IMR-90 (cell line): ENCODE results near the gene P3H1. TPM values are rescaled to one million over a fixed set of nuclear protein-coding genes. Genes with fewer than 3 reads are reported as not detected.
"Not testable (repeated sequence)": the region's sequence is repeated elsewhere in the genome, so short reads cannot be mapped to it uniquely, and the experiment has no call there.

Experiments used
- ATAC-seq: fragments of 200-7000 bp; cut with Tn5 transposase; 2 replicates; pipeline ENCODE4 v1.9.1; 2020; ENCODE audit warnings: low read depth, mild to moderate bottlenecking, moderate library complexity
- BruUV-seq: library from RNA; stranded (reverse); fragments of 400-500 nt; replicated peaks from 2 replicates; lab custom pipeline; 2021; lab: Mats Ljungman, UMichigan
- CTCF ChIA-PET: fragments of 300-600 bp; formaldehyde crosslinking; extraction: SDS; loops from one replicate; lab custom pipeline; 2021; ENCODE audit warnings: antibody characterized with exemption; lab: Yijun Ruan, JAX
- POLR2A ChIA-PET: fragments of 300-600 bp; sonication (Branson Sonifier 250); formaldehyde crosslinking; loops from one replicate; lab custom pipeline; 2022; ENCODE audit warnings: antibody characterized with exemption; ENCODE audit not compliant: unreplicated experiment; lab: Charles Lee
- DNase-seq: peaks from one replicate; pipeline ENCODE4 v3.0.0; 2013
- H2AFZ ChIP-seq: replicated peaks from 2 replicates; pipeline ENCODE3; 2013; ENCODE audit warnings: low read length, mild to moderate bottlenecking; ENCODE audit not compliant: poor library complexity
- H2AK5ac ChIP-seq: 2 replicates; pipeline ENCODE4 v1.6.1; 2013; ENCODE audit warnings: low read depth, low read length, inconsistent platforms
- H2AK9ac ChIP-seq: replicated peaks from 2 replicates; pipeline ENCODE3; 2013; ENCODE audit warnings: mild to moderate bottlenecking, low read depth, low read length, moderate library complexity; ENCODE audit not compliant: poor library complexity
- H2BK120ac ChIP-seq: 2 replicates; pipeline ENCODE4 v1.6.1; 2013; ENCODE audit warnings: low read depth, low read length, inconsistent platforms
- H2BK15ac ChIP-seq: 3 replicates; pipeline ENCODE4 v1.6.1; 2013; ENCODE audit warnings: low read depth, low read length, inconsistent platforms
- H2BK20ac ChIP-seq: 2 replicates; pipeline ENCODE4 v1.6.1; 2013; ENCODE audit warnings: low read depth, mild to moderate bottlenecking, inconsistent platforms, low read length, moderate library complexity
- H2BK5ac ChIP-seq: 2 replicates; pipeline ENCODE4 v1.6.1; 2013; ENCODE audit warnings: mild to moderate bottlenecking, low read depth, low read length, inconsistent platforms; ENCODE audit not compliant: poor library complexity, severe bottlenecking
- H3K14ac ChIP-seq: replicated peaks from 2 replicates; pipeline ENCODE4 v1.6.1; 2013; ENCODE audit warnings: low read depth, low read length, inconsistent platforms
- H3K18ac ChIP-seq: 2 replicates; pipeline ENCODE4 v1.6.1; 2013; ENCODE audit warnings: low read depth, low read length, control low read depth
- H3K23ac ChIP-seq: 2 replicates; pipeline ENCODE4 v1.6.1; 2013; ENCODE audit warnings: low read depth, low read length, inconsistent platforms
- H3K27ac ChIP-seq: 2 replicates; pipeline ENCODE4 v1.5.1; 2013; ENCODE audit warnings: mild to moderate bottlenecking, control low read depth, low read length; ENCODE audit not compliant: insufficient read depth
- H3K27me3 ChIP-seq: 2 replicates; pipeline ENCODE4 v1.6.1; 2013; ENCODE audit warnings: low read length; ENCODE audit not compliant: control insufficient read depth, insufficient read depth
- H3K36me3 ChIP-seq: 2 replicates; pipeline ENCODE4 v1.6.1; 2013; ENCODE audit warnings: low read length, mixed read lengths; ENCODE audit not compliant: control insufficient read depth, insufficient read depth
- H3K4ac ChIP-seq: 2 replicates; pipeline ENCODE4 v1.6.1; 2013; ENCODE audit warnings: low read depth, low read length, inconsistent platforms
- H3K4me1 ChIP-seq: 2 replicates; pipeline ENCODE4 v1.6.1; 2013; ENCODE audit warnings: low read length, mixed read lengths; ENCODE audit not compliant: control insufficient read depth, insufficient read depth
- H3K4me2 ChIP-seq: 2 replicates; pipeline ENCODE4 v1.6.1; 2013; ENCODE audit warnings: low read depth, mild to moderate bottlenecking, control low read depth, low read length, moderate library complexity
- H3K4me3 ChIP-seq: 2 replicates; pipeline ENCODE4 v1.5.1; 2013; ENCODE audit warnings: low read depth, mild to moderate bottlenecking, control low read depth, low read length, moderate library complexity; ENCODE audit not compliant: insufficient read depth
- H3K56ac ChIP-seq: 2 replicates; pipeline ENCODE4 v1.6.1; 2013; ENCODE audit warnings: low read length, inconsistent platforms; ENCODE audit not compliant: insufficient read depth; ENCODE audit errors: extremely low read depth
- H3K79me1 ChIP-seq, 2 experiments: 2 replicates each; pipeline ENCODE4 v1.6.1; 2013; ENCODE audit warnings: low read length in 2 of 2, inconsistent platforms in 1 of 2, low read depth in 1 of 2
- H3K9ac ChIP-seq: 2 replicates; pipeline ENCODE4 v1.6.1; 2013; ENCODE audit warnings: low read depth, low read length, control low read depth
- H3K9me1 ChIP-seq: 2 replicates; pipeline ENCODE4 v1.6.1; 2013; ENCODE audit warnings: low read length, inconsistent platforms; ENCODE audit not compliant: insufficient read depth
- H3K9me3 ChIP-seq: 2 replicates; pipeline ENCODE4 v1.6.1; 2013; ENCODE audit warnings: low read length; ENCODE audit not compliant: control insufficient read depth, insufficient read depth
- H4K20me1 ChIP-seq: 2 replicates; pipeline ENCODE4 v1.6.1; 2013; ENCODE audit warnings: low read length, inconsistent platforms; ENCODE audit not compliant: insufficient read depth
- H4K5ac ChIP-seq: 2 replicates; pipeline ENCODE4 v1.6.1; 2013; ENCODE audit warnings: mild to moderate bottlenecking, low read depth, low read length, control low read depth
- H4K8ac ChIP-seq, 2 experiments: 2 replicates each; pipeline ENCODE4 v1.6.1; 2013; ENCODE audit warnings: low read depth in 2 of 2, low read length in 2 of 2, control low read depth in 1 of 2, inconsistent platforms in 1 of 2
- H4K91ac ChIP-seq: 2 replicates; pipeline ENCODE4 v1.6.1; 2013; ENCODE audit warnings: low read depth, low read length, inconsistent platforms; ENCODE audit not compliant: insufficient read depth
- WGBS, 2 experiments: methylation state at CpG; one replicate each; pipeline versions ENCODE4 v1.1.5 to v1.1.7; 2013; ENCODE audit warnings: missing lambda C conversion rate in 2 of 2; ENCODE audit not compliant: insufficient read length in 1 of 2; ENCODE audit errors: extremely low coverage in 2 of 2; 5-methylcytosine and 5-hydroxymethylcytosine counted together
- dilution Hi-C: fragments of 300-500 bp; cut with HindIII; formaldehyde crosslinking; loops from one replicate; pipeline ENCODE4 v1.14.3; 2018; ENCODE audit warnings: low sequenced_read_pairs; ENCODE audit not compliant: unreplicated experiment
- in situ Hi-C: fragments of 300-500 bp; cut with MboI; formaldehyde crosslinking; loops from 3 replicates; pipeline ENCODE4 v1.14.3; 2019; ENCODE audit warnings: low sequenced_read_pairs, inconsistent platforms, mixed read lengths
- intact Hi-C: fragments of 100-400 bp; cut with micrococcal nuclease; formaldehyde crosslinking; loops from 2 replicates; pipeline ENCODE4 v1.10.0; 2022
- polyA plus RNA-seq, 3 experiments: library from polyadenylated mRNA; depleted of rRNA; stranded (reverse); fragments of >200 nt; gene quantifications; 2 replicates each; pipeline ENCODE4 v1.2.3, GENCODE V29; 2012; ENCODE audit warnings: low replicate concordance in 1 of 3
- total RNA-seq: library from RNA; depleted of rRNA; stranded (reverse); fragments of >200 nt; gene quantifications from 2 replicates; pipeline ENCODE4 v1.2.3, GENCODE V29; 2012

The P3H1 gene
- total and polyA plus RNA-seq, 2 of the 4 experiments (the other 2 are of a cell fraction), result 108 to 210 TPM

DNA sequence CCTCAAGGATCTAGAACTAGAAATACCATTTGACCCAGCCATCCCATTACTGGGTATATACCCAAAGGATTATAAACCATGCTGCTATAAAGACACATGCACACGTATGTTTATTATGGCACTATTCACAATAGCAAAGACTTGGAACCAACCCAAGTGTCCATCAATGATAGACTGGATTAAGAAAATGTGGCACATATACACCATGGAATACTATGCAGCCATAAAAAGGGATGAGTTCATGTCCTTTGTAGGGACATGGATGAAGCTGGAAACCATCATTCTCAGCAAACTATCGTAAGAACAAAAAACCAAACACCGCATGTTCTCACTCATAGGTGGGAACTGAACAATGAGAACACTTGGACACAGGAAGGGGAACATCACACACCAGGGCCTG lies 48.0 kb upstream of the P3H1 start:
- H3K9me1 ChIP-seq, H3K4ac ChIP-seq, H3K4me2 ChIP-seq, H4K20me1 ChIP-seq, H3K23ac ChIP-seq, H3K18ac ChIP-seq, H4K8ac ChIP-seq, H3K27me3 ChIP-seq, BruUV-seq, H2AK9ac ChIP-seq, in situ Hi-C loops, H2BK20ac ChIP-seq, H3K9ac ChIP-seq, H3K4me1 ChIP-seq, DNase-seq, H4K91ac ChIP-seq, H4K5ac ChIP-seq, CTCF ChIA-PET, dilution Hi-C loops, POLR2A ChIA-PET, H2BK120ac ChIP-seq, H3K14ac ChIP-seq, H3K9me3 ChIP-seq, H2AFZ ChIP-seq, H2BK15ac ChIP-seq, H3K36me3 ChIP-seq, H2BK5ac ChIP-seq, H2AK5ac ChIP-seq, H3K27ac ChIP-seq, H3K4me3 ChIP-seq, ATAC-seq, H3K56ac ChIP-seq: not testable (repeated sequence)
- whole genome bisulfite sequencing, 2 experiments, result no CpG with 5 or more reads among the region's 3 CpGs
- H3K79me1 ChIP-seq, result peaks cover 22 to 45% of the 10 kb centered on the region in 2 experiments
- intact Hi-C loops, result loop anchor here (5.0 kb wide), 1 partner anchor 48 kb away; the partner anchor contains the start of genes C1orf50 and P3H1
